GM12878 (cell line): Measurements from ENCODE around the gene TMEM91. TPM values are rescaled to one million over a fixed set of nuclear protein-coding genes. Genes with fewer than 3 reads are reported as not detected.

ENCODE experiments used
- ATAC-seq: fragments of 200-7000 bp; cut with Tn5 transposase; 3 replicates; pipeline ENCODE4 v1.9.1; 2020; ENCODE audit warnings: mild to moderate bottlenecking, moderate library complexity
- BruUV-seq: library from RNA; stranded (reverse); fragments of 400-500 nt; replicated peaks from 2 replicates; lab custom pipeline; 2021; lab: Mats Ljungman, UMichigan
- CTCF ChIA-PET: fragments of 300-600 bp; sonication (Branson Sonifier 250); formaldehyde crosslinking; extraction: SDS; loops from one replicate; lab custom pipeline; 2021; ENCODE audit warnings: inconsistent platforms; lab: Yijun Ruan, JAX
- POLR2A ChIA-PET: fragments of 350-600 bp; formaldehyde crosslinking; extraction: SDS; loops from one replicate; lab custom pipeline; 2021; ENCODE audit warnings: inconsistent platforms; lab: Charles Lee
- RAD21 ChIA-PET: fragments of 300-600 bp; sonication (Branson Sonifier 250); formaldehyde crosslinking; loops from one replicate; lab custom pipeline; 2023; ENCODE audit warnings: antibody characterized with exemption; ENCODE audit not compliant: unreplicated experiment; lab: Charles Lee
- SMC1A ChIA-PET: fragments of 300-600 bp; sonication (Branson Sonifier 250); formaldehyde crosslinking; loops from one replicate; lab custom pipeline; 2023; ENCODE audit not compliant: unreplicated experiment, uncharacterized antibody; lab: Charles Lee
- DNase-seq: peaks from one replicate; pipeline ENCODE4 v3.0.0-alpha.2; 2011; ENCODE audit warnings: low read depth, low spot score
- FAIRE-seq: peaks from 3 replicates; lab custom pipeline; 2011; peaks lifted over from hg19 to GRCh38; lab: Jason Lieb, UNC
- H2AFZ ChIP-seq: 2 replicates; pipeline ENCODE4 v1.6.0; 2011; ENCODE audit warnings: low read depth, low read length, control low read depth; ENCODE audit not compliant: control insufficient read depth
- H3K27ac ChIP-seq: 2 replicates; pipeline ENCODE4 v1.5.1; 2011; ENCODE audit warnings: control low read depth; ENCODE audit not compliant: control insufficient read depth, insufficient read depth
- H3K27me3 ChIP-seq, 2 experiments: replicated peaks in 1 of 2; 2 replicates each; pipeline versions ENCODE4 v1.6.0 to v1.6.1; 2011; ENCODE audit warnings: low read length in 1 of 2; ENCODE audit not compliant: control insufficient read depth in 2 of 2, insufficient read depth in 2 of 2
- H3K36me3 ChIP-seq, 2 experiments: 2 replicates each; pipeline ENCODE4 v1.5.1; 2011; ENCODE audit warnings: low read length in 1 of 2; ENCODE audit not compliant: control insufficient read depth in 2 of 2, insufficient read depth in 2 of 2
- H3K4me1 ChIP-seq: 2 replicates; pipeline ENCODE4 v1.6.1; 2011; ENCODE audit warnings: mild to moderate bottlenecking, low read length, moderate library complexity, mixed read lengths; ENCODE audit not compliant: control insufficient read depth, insufficient read depth
- H3K4me2 ChIP-seq: 2 replicates; pipeline ENCODE4 v1.6.0; 2011; ENCODE audit warnings: control low read depth; ENCODE audit not compliant: control insufficient read depth, insufficient read depth
- H3K4me3 ChIP-seq: fragments of 200-600 bp; sonication (generic); 2 replicates; pipeline ENCODE4 v1.5.1; 2016
- H3K79me2 ChIP-seq: 2 replicates; pipeline ENCODE4 v1.6.0; 2011; ENCODE audit warnings: low read length; ENCODE audit not compliant: control insufficient read depth, insufficient read depth
- H3K9ac ChIP-seq: 2 replicates; pipeline ENCODE4 v1.8.0; 2011; ENCODE audit warnings: low read length, control low read depth, mixed read lengths; ENCODE audit not compliant: control insufficient read depth, insufficient read depth
- H3K9me3 ChIP-seq: replicated peaks from 3 replicates; pipeline ENCODE4 v1.5.1; 2011; ENCODE audit warnings: mild to moderate bottlenecking, low read length; ENCODE audit not compliant: control insufficient read depth, insufficient read depth
- H4K20me1 ChIP-seq: 2 replicates; pipeline ENCODE4 v1.6.0; 2011; ENCODE audit not compliant: control insufficient read depth, insufficient read depth
- BRCA1 ChIP-seq: IDR thresholded peaks from 2 replicates; pipeline ENCODE4 v1.6.1; 2011; ENCODE audit warnings: low read depth, low read length, improper control_type of control experiment
- CBFB ChIP-seq: IDR thresholded peaks from 2 replicates; pipeline ENCODE4 v1.6.1; 2016; ENCODE audit warnings: antibody characterized with exemption, low read depth
- CBX5 ChIP-seq: sonication (generic); IDR thresholded peaks from 2 replicates; pipeline ENCODE4 v1.6.1; 2016; ENCODE audit warnings: low read depth, moderate library complexity, mild to moderate bottlenecking, inconsistent platforms
- EGR1 ChIP-seq, 2 experiments: IDR thresholded peaks; 1 replicate in 1 of 2; 2 replicates in 1 of 2; pipeline ENCODE4 v1.6.1; 2011 to 2012; ENCODE audit warnings: low read depth in 2 of 2, low read length in 2 of 2, borderline replicate concordance in 1 of 2, mild to moderate bottlenecking in 1 of 2, moderate library complexity in 1 of 2
- ETV6 ChIP-seq, 2 experiments: fragments of 450-650 bp in 1 of 2; IDR thresholded peaks in 1 of 2; conservative IDR thresholded peaks in 1 of 2; 2 replicates each; pipeline ENCODE4 v1.6.1; 2014; ENCODE audit warnings: antibody characterized with exemption in 1 of 2, borderline replicate concordance in 1 of 2, low read depth in 1 of 2, mild to moderate bottlenecking in 1 of 2, moderate library complexity in 1 of 2
- FOS ChIP-seq: IDR thresholded peaks from 3 replicates; pipeline ENCODE4 v1.6.1; 2011; ENCODE audit warnings: borderline replicate concordance; ENCODE audit not compliant: insufficient read length; ENCODE audit errors: extremely low read depth
- POLR2A ChIP-seq: IDR thresholded peaks from 2 replicates; pipeline ENCODE4 v1.6.1; 2011; ENCODE audit warnings: low read depth, mild to moderate bottlenecking, low read length
- RAD21 ChIP-seq: IDR thresholded peaks from 2 replicates; pipeline ENCODE4 v1.6.1; 2011; ENCODE audit warnings: mild to moderate bottlenecking, low read depth, low read length, moderate library complexity; ENCODE audit not compliant: insufficient read depth
- SUPT20H ChIP-seq: IDR thresholded peaks from 2 replicates; pipeline ENCODE4 v1.6.1; 2011; ENCODE audit warnings: low read depth, mild to moderate bottlenecking, low read length, moderate library complexity, borderline replicate concordance; ENCODE audit not compliant: control insufficient read depth
- ZNF24 ChIP-seq: fragments of 450-650 bp; IDR thresholded peaks from 2 replicates; pipeline ENCODE4 v1.6.1; 2017; ENCODE audit warnings: antibody characterized with exemption, mild to moderate bottlenecking
- WGBS: methylation state at CpG from one replicate; pipeline ENCODE4 v1.1.6; 2016; ENCODE audit warnings: low lambda C conversion rate; ENCODE audit not compliant: insufficient replicate concordance, insufficient coverage; ENCODE audit errors: missing lambda C conversion rate; 5-methylcytosine and 5-hydroxymethylcytosine counted together
- in situ Hi-C: fragments of 300-500 bp; cut with MboI; formaldehyde crosslinking; loops from 9 replicates; pipeline ENCODE4 v1.14.3; 2018; ENCODE audit warnings: mixed read lengths
- intact Hi-C: fragments of 100-400 bp; cut with micrococcal nuclease; formaldehyde crosslinking; loops from one replicate; pipeline ENCODE4 v1.14.2; 2022; ENCODE audit not compliant: unreplicated experiment
- polyA plus RNA-seq, 11 experiments: library from polyadenylated mRNA; depleted of rRNA in 4 of 11; unstranded in 6 of 11; stranded (reverse) in 5 of 11; fragments of >200 nt; fragmentation: Nextera tagmentation in 4 of 11; fragmentation: Illumina TruSeq in 1 of 11; extraction: Ambion mirVana in 4 of 11; extraction: Trizol in 1 of 11; gene quantifications; 1 replicate in 1 of 11; 2 replicates in 10 of 11; pipeline versions ENCODE4 v1.2.1 to v1.2.3, GENCODE V29; 2011 to 2016; ENCODE audit warnings: inconsistent platforms in 2 of 11, missing spikeins in 2 of 11, low read depth in 1 of 11
- total RNA-seq, 4 experiments: library from RNA; depleted of rRNA in 3 of 4; stranded (reverse); fragments of >200 nt in 3 of 4; fragmentation: Illumina TruSeq in 1 of 4; extraction: Trizol in 1 of 4; gene quantifications; 2 replicates each; pipeline versions ENCODE4 v1.2.1 to v1.2.3, GENCODE V29; 2013 to 2021
- TF ChIP-seq, protein P1 (sequence below), 3 experiments: IDR thresholded peaks in 2 of 3; conservative IDR thresholded peaks in 1 of 3; 2 replicates each; pipeline ENCODE4 v1.5.1; 2011; ENCODE audit warnings: low read depth in 3 of 3, low read length in 3 of 3, mild to moderate bottlenecking in 3 of 3, control low read depth in 2 of 3, moderate library complexity in 2 of 3, inconsistent platforms in 1 of 3, mixed read lengths in 1 of 3; ENCODE audit not compliant: control insufficient read depth in 2 of 3, insufficient read depth in 1 of 3; ENCODE audit errors: extremely low read depth in 1 of 3

The TMEM91 gene
- total and polyA plus RNA-seq, 10 of the 15 experiments (the other 5 are each of a cell fraction or from before 2014, with no cell fraction given): 1.5 to 5.5 (median 2.7) TPM

DNA sequence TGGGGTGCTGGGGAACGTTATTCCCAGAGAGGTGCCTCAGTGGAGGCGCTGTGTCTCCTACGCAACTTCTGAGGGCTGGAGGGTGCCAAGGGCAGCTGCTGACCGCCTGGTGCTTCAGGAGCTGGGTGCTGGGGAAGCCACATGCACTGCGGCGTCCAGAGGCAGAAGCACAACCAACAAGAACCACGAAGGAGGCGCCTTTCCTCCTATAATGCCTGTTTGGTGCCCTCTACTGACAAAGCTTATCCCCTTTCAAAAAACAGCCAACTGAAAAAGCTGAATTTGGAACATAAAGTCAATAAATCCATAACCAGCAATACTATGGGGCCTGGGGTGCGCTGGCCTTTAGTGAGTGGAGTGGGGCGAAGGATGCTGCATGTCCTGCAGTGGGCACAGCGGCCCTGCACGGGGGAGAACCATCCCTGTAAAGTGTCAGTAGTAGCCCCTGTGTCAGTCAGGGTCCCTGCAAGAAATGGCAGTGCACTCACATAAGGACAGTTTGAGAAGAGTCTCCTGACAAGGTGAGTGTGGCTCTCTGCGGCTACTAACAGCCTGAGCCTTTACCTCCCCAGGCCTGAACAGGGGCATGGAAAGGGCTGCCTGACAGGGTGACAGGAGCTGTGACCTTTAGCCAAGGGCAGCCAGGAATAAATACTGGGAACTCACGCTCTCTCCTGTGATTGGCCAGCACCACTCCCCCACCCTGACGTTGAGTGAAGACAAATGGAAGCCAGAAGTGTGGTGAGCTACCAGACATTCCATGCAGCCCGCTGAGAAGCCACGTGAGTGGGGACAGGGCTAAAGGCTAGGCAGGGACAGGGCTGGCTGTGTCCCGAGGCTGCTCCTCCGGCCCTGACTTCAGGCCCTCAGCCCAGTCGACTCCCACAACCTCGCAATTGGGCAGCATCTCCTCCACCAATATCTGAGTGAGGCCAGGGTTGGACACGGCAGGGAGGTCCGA, 55.4 kb downstream of the TMEM91 start:
- ChIA-PET SMC1A (interaction anchor here (1.0 kb wide), 1 partner anchor 33 kb away, joined by 4 read pairs; no protein-coding TSS in a partner anchor), POLR2A (no interaction called here), CTCF (interaction anchor here (0.6 to 1.7 kb wide), 7 partner anchors 8 to 138 kb away, joined by 3 to 7 read pairs (median 5); partner anchors contain the start of gene DMAC2), RAD21 (interaction anchor here (0.6 kb wide), 1 partner anchor 23 kb away, joined by 3 read pairs; no protein-coding TSS in a partner anchor)
- no peak for ATAC-seq
- Histone ChIP-seq H3K27me3 (no peaks in the 10 kb centered on the region), H3K36me3 (peaks cover 9 to 16% of the 10 kb centered on the region in 2 experiments), H4K20me1 (no peaks in the 10 kb centered on the region; the same call in 1 of the 2 replicates), H2AFZ (no peak overlapping the region), H3K4me1 (peaks cover 9% of the 10 kb centered on the region), H3K4me2 (no peak overlapping the region), H3K27ac (no peak overlapping the region), H3K9ac (no peak overlapping the region), H3K9me3 (no peaks in the 10 kb centered on the region), H3K79me2 (no peaks in the 10 kb centered on the region; the same call in 1 of the 2 replicates), H3K4me3 (no peak overlapping the region)
- DNase-seq: no peak
- 94% methylated on average over 23 of the region's 23 CpGs for WGBS
- TF ChIP-seq ZNF24 (no peak), EGR1 (IDR thresholded peaks at IDR 0.05; ENCODE audit: borderline replicate concordance in 1 of 2, low read depth in 2 of 2, low read length in 2 of 2) (no peak), ETV6 (conservative IDR thresholded peaks at IDR 0.05 in 1 of 2, IDR thresholded peaks at IDR 0.05 in 1 of 2; ENCODE audit: borderline replicate concordance in 1 of 2, low read depth in 1 of 2) (no peak), SUPT20H (no peak), FOS (no peak), CBFB (no peak), POLR2A (0 out of 2 replicates have a peak, but pooled peaks have one; percentile 35), BRCA1 (no peak), RAD21 (peak; percentile 49), CBX5 (no peak)
- TF ChIP-seq, protein P1, sequence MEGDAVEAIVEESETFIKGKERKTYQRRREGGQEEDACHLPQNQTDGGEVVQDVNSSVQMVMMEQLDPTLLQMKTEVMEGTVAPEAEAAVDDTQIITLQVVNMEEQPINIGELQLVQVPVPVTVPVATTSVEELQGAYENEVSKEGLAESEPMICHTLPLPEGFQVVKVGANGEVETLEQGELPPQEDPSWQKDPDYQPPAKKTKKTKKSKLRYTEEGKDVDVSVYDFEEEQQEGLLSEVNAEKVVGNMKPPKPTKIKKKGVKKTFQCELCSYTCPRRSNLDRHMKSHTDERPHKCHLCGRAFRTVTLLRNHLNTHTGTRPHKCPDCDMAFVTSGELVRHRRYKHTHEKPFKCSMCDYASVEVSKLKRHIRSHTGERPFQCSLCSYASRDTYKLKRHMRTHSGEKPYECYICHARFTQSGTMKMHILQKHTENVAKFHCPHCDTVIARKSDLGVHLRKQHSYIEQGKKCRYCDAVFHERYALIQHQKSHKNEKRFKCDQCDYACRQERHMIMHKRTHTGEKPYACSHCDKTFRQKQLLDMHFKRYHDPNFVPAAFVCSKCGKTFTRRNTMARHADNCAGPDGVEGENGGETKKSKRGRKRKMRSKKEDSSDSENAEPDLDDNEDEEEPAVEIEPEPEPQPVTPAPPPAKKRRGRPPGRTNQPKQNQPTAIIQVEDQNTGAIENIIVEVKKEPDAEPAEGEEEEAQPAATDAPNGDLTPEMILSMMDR (IDR thresholded peaks at IDR 0.05 in 2 of 3, conservative IDR thresholded peaks at IDR 0.05 in 1 of 3; ENCODE audit: control insufficient read depth in 2 of 3, extremely low read depth in 1 of 3, insufficient read depth in 1 of 3, low read depth in 3 of 3, low read length in 3 of 3): peak; percentile 30 to 38 (median 35); a peak in 3 of 6 replicates
- FAIRE-seq: no peak
- no TSS peak for BruUV-seq
- intact Hi-C loops: no loop called here
- in situ Hi-C loops: no loop called here
